ENCODE results near the gene GTF3C4. TPM values are rescaled to one million over a fixed set of nuclear protein-coding genes. Genes with fewer than 3 reads are reported as not detected.

GTF3C4 gene
- polyA plus RNA-seq, 1 of the 3 experiments (the other 2 are of a cell fraction), result 2.8 TPM

DNA sequence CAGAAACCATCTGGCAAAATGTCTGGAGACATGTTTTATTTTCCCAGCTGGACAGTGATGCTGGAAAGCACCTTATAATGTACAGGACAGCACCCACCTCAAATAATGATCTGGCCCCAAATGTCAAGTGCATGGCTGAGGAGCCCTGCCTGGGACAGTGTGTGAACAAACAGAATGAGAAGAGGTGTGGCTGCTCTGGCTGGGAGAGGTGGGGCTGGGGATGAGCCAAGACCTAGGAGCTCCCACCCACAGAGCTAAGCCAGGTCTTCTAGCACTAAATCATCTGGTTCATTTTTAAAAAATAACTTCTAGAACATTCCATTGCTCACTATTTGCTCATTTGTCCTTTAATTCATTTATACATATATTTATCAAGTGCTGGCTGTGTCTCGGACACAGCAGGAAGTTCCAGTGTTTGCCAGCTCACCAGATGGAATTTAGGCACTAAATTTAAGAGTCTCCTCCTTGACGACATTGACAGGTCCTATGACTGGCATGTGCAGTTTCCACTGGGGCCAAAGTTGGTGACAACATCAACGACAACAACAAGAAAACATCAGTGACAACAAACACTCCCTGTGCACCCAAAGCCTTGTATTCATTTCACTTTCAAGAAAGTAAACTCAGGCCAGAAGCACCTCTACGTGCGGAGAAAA, 59.1 kb downstream of the GTF3C4 start:
- H2AFZ ChIP-seq (ENCODE audit: low read depth), result no peak overlapping the region
- DNase-seq, result no peak
- H3K36me3 ChIP-seq (replicated peaks in 1 of 2; ENCODE audit: control insufficient read depth in 1 of 2, insufficient read depth in 2 of 2, low read length in 1 of 2), result no peaks in the 10 kb centered on the region
- no peak overlapping the region for H3K4me3 ChIP-seq (ENCODE audit: low read depth in 2 of 2, low read length in 1 of 2)
- no peak overlapping the region for H3K4me2 ChIP-seq
- no peaks in the 10 kb centered on the region for H3K9me3 ChIP-seq
- POLR2A ChIA-PET, result no interaction called here
- no peak overlapping the region for H3K9ac ChIP-seq
- no peaks in the 10 kb centered on the region for H3K9me2 ChIP-seq
- no peak overlapping the region for H3K27ac ChIP-seq (ENCODE audit: low read depth in 2 of 2, low read length in 1 of 2)
- WGBS (ENCODE audit: low lambda C conversion rate), result 55% methylated on average over 5 of the region's 5 CpGs
- CTCF ChIA-PET, result no interaction called here
- H4K20me1 ChIP-seq (ENCODE audit: insufficient read depth), result no peaks in the 10 kb centered on the region
- peaks cover 5% of the 10 kb centered on the region; the same call in 1 of the 2 replicates for H3K27me3 ChIP-seq (ENCODE audit: insufficient read depth)
- no peaks in the 10 kb centered on the region for H3K4me1 ChIP-seq (ENCODE audit: control insufficient read depth in 1 of 2, insufficient read depth in 2 of 2, low read depth in 1 of 2, low read length in 1 of 2)
- no peaks in the 10 kb centered on the region for H3K79me2 ChIP-seq (ENCODE audit: insufficient read depth)
- TF ChIP-seq EZH2phosphoT487 (IDR thresholded peaks at IDR 0.05; ENCODE audit: borderline replicate concordance, low read depth), result no peak
- TF ChIP-seq, protein P1, sequence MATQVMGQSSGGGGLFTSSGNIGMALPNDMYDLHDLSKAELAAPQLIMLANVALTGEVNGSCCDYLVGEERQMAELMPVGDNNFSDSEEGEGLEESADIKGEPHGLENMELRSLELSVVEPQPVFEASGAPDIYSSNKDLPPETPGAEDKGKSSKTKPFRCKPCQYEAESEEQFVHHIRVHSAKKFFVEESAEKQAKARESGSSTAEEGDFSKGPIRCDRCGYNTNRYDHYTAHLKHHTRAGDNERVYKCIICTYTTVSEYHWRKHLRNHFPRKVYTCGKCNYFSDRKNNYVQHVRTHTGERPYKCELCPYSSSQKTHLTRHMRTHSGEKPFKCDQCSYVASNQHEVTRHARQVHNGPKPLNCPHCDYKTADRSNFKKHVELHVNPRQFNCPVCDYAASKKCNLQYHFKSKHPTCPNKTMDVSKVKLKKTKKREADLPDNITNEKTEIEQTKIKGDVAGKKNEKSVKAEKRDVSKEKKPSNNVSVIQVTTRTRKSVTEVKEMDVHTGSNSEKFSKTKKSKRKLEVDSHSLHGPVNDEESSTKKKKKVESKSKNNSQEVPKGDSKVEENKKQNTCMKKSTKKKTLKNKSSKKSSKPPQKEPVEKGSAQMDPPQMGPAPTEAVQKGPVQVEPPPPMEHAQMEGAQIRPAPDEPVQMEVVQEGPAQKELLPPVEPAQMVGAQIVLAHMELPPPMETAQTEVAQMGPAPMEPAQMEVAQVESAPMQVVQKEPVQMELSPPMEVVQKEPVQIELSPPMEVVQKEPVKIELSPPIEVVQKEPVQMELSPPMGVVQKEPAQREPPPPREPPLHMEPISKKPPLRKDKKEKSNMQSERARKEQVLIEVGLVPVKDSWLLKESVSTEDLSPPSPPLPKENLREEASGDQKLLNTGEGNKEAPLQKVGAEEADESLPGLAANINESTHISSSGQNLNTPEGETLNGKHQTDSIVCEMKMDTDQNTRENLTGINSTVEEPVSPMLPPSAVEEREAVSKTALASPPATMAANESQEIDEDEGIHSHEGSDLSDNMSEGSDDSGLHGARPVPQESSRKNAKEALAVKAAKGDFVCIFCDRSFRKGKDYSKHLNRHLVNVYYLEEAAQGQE (IDR thresholded peaks at IDR 0.05; ENCODE audit: low read depth, low read length), result no peak
- no peak for TF ChIP-seq ELF1 (IDR thresholded peaks at IDR 0.05)
- no peak for TF ChIP-seq RCOR1 (IDR thresholded peaks at IDR 0.05; ENCODE audit: low read length)
- no peak for TF ChIP-seq JUND (IDR thresholded peaks at IDR 0.05)
- no peak for TF ChIP-seq FOSL2 (IDR thresholded peaks at IDR 0.05; ENCODE audit: borderline replicate concordance, low read depth)
- no peak for TF ChIP-seq MEF2A (IDR thresholded peaks at IDR 0.05; ENCODE audit: borderline replicate concordance, low read depth)
- no peak for TF ChIP-seq RAD21 (IDR thresholded peaks at IDR 0.05; ENCODE audit: low read length)
- TF ChIP-seq, protein P2, sequence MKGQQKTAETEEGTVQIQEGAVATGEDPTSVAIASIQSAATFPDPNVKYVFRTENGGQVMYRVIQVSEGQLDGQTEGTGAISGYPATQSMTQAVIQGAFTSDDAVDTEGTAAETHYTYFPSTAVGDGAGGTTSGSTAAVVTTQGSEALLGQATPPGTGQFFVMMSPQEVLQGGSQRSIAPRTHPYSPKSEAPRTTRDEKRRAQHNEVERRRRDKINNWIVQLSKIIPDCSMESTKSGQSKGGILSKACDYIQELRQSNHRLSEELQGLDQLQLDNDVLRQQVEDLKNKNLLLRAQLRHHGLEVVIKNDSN (IDR thresholded peaks at IDR 0.05; ENCODE audit: borderline replicate concordance, low read depth), result no peak
- no peak for TF ChIP-seq NFIC (IDR thresholded peaks at IDR 0.05; ENCODE audit: borderline replicate concordance)
- TF ChIP-seq NRF1 (IDR thresholded peaks at IDR 0.05; ENCODE audit: low read depth, low read length), result no peak
- no peak for TF ChIP-seq MXI1 (IDR thresholded peaks at IDR 0.05; ENCODE audit: low read depth, low read length)
- no peak for TF ChIP-seq TEAD4 (IDR thresholded peaks at IDR 0.05; ENCODE audit: borderline replicate concordance, insufficient read depth)
- no peak for TF ChIP-seq CHD2 (IDR thresholded peaks at IDR 0.05; ENCODE audit: low read length, partially characterized antibody)
- H3F3A ChIP-seq (replicated peaks; ENCODE audit: insufficient read depth), result no peaks in the 10 kb centered on the region
